ENCODE data around the gene PRKAR1B.

The PRKAR1B gene

DNA sequence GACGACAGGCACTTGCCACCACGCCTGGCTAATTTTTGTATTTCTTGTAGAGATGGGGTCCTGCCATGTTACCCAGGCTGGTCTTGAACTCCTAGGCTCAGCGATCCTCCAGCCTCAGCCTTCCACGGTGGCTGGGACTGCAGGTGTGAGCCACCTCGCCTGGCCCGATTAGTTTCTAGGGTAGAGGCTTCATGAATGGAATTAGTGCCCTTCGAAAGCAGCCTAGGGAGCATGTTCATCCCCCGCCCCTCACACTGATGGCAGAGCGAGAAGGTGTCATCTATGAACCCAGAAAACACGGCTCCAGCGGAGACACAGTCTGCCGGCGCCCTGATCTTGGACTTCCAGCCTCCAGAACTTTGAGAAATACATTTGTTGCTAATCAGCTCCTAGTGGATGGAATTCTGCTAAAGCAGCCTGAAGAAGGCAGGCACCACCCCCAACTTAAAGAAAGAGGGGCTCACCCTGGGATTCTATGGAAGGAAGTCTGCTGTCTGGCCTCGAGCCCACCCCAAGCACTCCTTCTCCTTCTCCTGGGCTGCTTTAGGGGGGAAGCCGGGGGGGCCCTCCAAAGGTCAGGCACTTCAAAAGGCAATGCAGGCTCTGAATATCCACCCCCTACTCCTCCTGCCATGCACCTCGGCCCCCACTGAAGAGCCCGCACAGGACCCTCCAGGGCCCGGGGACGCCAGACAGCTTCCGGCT, 217.5 kb downstream of the PRKAR1B start:
- no peak for DNase-seq (ENCODE audit: low spot score)

DNA sequence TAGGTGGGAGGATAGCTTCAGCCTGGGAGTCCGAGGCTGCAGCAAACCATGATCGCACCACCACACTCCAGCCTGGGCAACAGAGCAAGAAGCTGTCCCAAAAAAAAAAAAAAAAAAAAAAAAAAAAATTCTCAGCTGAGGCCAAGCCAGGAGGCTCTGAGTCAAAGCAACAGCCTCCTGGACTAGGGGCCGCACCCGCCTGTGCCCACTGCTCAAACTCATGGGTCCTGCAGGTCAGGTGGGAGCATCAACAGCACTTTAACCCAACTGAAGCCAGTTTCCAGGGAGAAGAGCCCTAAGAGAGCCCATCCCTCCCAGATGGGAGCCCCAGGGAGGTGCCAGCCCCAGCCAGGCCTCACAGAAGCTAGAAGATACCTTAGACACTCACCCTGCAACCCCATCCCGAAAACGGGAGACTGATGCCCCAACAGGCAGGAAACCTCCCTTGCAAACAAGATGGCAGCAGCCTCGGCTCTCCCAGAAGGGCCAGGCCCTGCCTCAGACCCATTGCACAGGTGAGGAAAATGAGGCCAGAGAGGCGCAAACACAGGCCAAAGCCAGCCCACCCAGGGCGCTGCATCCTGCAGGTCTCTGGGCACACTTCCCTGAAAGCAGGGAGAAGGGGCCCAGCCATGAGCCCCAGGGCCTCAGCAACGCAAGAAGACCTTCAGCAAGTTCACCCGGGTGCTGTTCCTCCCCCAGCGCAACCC, 218.5 kb downstream of the PRKAR1B start:
- no peak for DNase-seq (ENCODE audit: low spot score)

DNA sequence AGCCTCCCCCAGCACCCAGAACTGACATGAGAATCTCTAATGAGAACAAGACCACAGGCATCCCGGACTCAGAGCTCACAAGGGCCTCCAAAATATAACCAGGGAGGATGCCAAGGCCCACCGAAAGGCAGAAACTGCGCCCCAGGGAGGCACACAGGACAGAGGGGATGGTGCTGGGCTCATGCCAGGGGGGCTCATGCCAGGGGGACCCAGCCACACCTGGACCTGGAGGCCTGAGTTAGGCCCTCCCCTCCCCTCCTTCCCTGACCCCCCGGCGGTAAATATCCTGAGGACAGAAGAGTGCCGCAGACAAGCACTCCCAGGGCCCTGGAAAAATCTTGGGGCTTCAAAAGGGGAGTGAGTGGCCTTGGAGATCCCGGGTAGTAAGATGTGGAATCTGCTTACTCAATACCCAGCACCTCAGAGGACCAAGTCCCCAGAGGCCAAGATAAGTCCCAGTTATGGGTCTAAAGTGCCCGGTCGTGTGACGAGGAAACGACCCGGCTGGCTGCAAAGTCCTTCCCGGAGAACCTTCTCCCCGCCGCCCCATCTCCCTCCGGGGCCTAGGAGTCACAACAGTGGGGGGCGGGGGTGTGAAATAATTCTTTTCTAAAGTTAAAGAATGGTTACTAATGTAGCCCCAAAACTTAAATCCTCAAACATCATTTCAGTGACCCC, 219.3 kb downstream of the PRKAR1B start:
- DNase-seq (ENCODE audit: low spot score): no peak

DNA sequence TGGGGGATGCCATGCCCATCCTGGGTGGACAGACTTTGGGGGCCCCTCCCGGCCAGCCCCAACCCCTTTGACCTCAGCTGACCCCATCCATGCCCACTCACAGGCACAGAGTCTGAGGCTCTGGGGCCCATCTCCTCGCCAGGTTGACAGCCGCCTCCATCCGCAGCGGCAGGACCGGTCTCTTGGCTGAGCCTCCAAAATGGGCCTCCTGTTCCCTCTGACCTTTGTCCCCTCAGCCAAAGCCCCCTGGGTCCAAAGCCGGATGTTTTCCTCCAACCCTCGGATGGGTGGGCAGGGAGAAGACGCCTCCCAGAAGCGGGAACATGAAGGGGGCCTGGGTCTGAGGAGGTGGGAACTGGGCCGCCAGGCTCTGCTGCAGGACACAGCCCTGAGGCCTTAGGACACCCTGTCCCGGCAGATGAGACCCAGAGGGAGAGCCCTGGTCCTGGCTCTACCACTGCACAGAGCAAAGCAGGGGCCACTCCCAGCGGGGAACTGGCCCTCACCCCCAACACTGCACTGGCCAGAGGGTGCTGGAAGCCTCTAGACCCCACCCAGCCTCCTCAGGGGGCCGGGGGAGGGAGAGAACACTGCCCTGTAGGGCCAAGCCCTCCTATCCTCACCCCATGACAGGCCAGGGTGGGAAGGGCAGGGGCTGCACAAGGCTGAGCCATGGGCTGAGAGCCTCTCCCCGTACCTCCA, 220.0 kb downstream of the PRKAR1B start:
- DNase-seq (ENCODE audit: low spot score): no peak

DNA sequence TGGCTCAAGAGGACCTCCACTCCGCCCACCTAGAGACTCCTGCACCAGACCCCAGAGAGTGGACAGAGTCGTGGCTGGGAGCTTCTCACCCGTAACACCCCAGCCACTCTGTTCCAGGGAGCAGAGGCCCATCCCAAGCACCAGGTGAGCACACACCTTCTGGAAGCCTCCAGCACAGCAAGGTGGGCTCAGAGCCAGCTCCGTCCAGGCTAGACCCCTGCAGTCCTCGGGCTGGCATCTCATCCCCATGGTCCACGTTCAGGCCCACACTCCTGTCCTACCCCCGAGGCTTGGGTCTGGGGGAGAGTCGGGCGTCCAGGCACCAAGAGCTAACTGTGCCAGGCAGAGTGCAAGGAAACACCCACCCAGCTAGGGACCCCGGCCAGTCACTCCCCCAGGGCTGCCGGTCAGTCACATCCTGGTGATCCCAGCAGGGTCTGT, 220.7 kb downstream of the PRKAR1B start:
- no peak for DNase-seq (ENCODE audit: low spot score)

DNA sequence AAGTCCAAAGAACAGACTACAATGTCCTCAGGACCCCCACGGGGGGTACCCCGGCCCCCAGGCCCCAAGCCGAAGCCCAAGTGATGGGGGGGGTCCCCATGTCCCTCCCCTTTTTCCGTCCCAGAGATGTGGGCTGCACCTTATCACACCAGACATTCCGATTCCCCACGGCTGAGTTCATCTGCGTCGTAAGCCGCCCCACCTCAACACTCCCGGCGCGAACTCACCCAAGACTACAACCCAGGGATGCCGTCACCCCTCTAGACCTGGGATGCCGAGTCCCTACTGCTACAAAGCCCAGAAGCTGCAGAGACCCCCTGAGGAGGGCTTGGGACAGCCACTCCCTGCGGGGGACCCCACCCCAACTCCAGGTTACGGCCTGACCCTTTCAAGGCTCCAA, 221.9 kb downstream of the PRKAR1B start:
- no peak for DNase-seq (ENCODE audit: low spot score)

DNA sequence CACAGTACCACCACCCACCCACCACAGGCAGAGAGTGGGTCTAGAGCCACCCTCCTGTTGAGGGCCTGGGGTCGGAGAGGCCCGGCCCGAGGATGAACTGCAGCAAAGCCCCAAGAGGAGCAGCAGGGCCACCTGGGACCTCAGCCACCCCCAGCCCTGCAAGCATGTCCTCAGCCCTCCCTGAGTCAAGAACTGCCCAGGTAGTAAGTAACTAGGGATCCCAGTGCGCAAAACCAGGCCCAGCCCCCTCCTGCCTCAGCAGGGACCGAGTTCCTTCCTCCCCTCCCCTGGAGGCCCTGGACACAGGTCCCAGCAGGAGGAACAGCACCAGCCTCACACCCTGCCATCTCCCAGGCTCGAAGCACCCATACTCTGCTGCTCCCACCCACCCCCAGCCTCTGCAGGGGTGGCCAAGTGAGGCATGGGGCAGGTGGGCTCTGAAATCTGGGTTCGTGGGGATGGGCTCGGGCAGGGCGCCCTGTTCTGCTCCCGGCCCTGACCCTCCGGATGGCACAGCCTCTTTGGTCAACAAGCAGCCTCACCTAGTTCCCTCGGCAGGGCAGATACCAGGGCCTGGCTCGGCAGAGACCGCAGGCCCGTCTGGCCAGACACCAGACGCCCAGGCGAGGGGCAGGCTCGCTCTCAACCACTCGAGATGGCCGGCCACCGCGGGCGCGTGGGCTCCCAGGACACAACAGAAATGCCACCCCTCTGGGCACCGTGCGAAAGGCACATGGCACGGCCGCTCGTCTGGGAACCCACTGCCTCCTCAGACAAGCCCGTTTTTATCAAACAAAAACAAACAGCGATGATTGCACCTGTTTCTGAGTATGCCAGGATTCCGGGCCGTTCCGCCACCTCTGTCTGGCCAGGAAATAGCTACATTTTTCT, 222.6 kb downstream of the PRKAR1B start:
- DNase-seq (ENCODE audit: low spot score): no peak

DNA sequence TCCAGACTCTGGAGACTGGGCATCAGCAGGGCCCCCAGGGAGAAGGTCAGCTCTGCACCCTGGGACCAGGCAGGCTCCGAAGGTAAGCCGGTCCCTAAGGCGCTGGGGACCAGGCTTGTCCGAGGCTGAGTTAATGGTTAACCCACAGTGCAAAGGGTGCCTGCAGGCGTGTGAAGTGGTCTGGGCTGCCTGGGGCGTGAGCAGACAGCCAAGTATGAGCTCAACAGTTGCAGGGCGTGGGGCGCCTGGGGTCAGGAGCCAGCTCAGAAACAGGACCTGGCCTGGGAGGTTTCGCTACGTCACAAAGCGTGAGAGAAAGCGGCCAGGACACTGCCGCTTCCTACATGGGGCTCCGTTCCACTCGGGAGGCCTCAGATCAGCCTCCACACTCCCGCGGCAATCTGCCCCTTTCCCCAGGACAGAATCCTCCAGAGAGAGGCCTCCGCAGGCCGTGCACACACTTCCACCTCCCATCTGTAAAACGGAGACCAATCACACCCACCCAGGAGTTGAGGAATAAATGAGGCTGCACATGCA, 223.4 kb downstream of the PRKAR1B start:
- DNase-seq (ENCODE audit: low spot score): no peak

DNA sequence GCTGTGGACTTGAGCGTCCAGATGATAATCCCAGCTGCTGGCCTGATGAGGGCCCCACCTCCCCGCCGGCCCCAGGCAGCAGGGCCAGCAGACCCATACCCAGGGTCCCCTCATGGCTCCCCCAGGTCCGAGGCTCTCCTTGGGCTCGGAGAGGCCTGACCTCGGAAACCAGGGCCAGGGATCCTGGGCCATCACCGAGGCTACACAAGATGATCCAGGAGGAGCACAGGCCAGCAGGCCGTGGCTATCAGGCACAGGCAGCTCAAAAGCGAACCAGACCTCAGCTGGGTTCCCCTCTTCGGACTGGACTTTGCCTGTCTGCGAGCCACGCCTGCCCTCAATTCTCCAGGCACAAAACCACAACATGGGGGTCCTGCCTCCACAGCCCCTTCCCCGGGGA, 224.8 kb downstream of the PRKAR1B start:
- DNase-seq (ENCODE audit: low spot score): no peak

DNA sequence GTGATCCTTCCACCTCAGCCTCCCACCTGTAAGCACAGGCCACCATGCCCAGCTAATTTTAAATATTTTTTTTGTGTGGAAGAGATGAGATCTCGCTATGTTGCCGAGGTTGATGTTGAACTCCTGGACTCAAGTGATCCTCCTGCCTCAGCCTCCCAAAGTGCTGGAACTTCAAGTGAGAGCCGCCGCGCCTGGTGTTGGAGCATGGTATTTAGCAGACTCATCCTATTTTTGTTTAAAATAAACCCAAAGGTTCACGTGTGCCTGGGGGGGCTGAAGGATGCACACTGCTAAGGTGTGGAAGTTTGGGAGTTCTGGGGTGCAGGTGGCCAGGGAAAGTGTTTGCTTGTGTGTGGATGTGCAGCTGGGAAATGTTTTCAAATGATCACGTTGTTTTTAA, 225.6 kb downstream of the PRKAR1B start:
- DNase-seq (ENCODE audit: low spot score): no peak

DNA sequence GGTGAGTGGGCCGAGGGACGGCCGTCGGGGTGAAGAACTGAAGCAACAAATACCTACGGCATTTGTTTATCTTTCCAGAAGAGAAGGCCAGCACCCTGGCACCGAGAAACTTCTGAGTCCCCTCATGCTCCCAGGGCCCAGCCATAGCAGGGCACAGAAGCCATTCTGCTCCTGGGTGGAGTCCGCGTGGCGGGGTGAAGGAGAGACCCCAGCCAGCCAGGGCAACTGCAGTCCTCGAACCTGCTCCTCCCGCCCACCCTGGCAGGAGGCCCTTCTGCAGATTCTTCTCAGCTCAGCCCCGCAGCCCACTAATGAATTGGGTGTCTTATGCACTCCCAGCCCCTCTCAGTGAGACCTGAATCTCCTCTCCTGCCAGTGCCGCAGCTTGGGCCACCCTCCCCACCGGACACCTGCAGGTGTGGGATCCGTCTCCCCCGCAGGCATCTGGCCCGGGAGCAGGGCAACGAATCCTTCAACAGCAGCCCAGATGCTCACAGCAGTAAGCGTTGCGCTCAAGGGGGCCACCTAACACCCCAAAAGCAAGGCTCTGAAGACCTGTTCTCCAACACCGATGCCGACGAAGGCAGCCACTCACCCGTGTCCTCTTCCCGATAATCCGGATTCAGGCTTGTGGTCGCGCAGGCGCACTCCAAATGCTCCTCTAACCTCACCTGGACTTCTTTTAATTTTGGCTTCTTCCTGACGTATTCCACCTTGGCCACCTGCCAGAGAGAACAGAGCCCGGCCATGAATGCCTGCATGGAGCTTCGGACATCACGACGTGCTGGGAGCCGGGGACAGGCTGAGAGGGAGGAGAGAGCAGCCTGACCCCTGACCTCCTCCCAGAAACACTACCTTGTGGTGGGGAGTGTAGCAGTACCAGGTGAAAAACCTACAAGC, 226.3 kb downstream of the PRKAR1B start:
- no peak for DNase-seq (ENCODE audit: low spot score)

DNA sequence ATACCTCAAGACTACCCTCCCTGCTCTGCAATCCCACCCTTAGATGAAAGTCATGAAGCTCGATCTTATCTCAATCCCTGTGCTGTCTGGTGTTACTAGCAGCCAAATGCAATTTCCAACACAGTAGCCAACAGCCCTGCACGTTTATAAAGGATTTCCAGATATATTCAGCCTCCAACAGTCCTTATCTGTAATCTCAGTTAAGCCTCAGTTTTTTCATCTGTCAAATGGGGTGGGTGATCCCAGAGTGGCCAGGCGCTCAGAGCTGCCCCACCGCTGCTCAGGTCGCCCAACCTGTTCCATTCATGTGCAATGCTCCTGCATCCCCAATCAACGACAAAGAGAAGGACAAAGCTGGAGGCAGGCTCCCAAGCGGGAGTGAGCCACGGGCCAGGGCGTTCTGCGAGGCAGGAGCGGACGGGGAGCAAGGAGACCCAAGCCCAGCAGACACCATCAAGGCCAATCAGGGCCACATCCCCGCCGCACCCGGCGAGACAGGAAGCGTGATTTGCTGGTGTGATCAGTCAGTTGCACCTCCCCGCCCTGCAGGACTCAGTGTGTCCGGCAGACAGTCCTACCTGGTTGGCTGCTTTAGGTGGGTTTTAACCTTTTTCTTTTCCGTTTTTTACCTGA, 227.1 kb downstream of the PRKAR1B start:
- DNase-seq (ENCODE audit: low spot score): no peak
